GM18508 (cell line): ENCODE measurements around the gene TMCC1.
"Not testable (repeated sequence)": the region's sequence is repeated elsewhere in the genome, so short reads cannot be mapped to it uniquely, and the experiment has no call there.

ENCODE experiments used
- ATAC-seq: cut with Tn5 transposase; IDR thresholded peaks from one replicate; pipeline ENCODE4 v1.9.1; 2021; ENCODE audit warnings: moderate number of reproducible peaks; ENCODE audit not compliant: insufficient read depth, unreplicated experiment

TMCC1 gene

GRCh38 chr3:129694228-129694627 lies 199.3 kb downstream of the TMCC1 start:
- ATAC-seq: no peak

DNA sequence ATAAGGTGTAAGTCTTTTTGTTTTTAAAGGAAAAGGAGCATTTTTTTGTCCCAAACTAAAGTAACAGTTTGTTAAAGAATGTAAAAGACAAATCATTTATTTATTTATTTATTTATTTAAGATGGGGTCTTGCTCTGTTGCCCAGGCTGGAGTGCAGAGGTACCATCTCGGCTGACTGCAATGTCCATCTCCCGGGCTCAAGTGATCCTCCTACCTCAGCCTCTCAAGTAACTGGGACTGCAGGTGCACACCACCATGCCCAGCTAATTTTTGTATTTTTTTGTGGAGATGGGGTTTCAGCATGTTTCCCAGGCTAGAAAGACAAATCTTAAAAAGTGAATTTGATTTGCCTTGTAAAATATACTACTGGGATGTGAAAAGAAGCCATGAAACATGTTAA lies 200.8 kb downstream of the TMCC1 start:
- ATAC-seq: no peak

GRCh38 chr3:129690963-129691362 lies 202.5 kb downstream of the TMCC1 start:
- no peak for ATAC-seq

DNA sequence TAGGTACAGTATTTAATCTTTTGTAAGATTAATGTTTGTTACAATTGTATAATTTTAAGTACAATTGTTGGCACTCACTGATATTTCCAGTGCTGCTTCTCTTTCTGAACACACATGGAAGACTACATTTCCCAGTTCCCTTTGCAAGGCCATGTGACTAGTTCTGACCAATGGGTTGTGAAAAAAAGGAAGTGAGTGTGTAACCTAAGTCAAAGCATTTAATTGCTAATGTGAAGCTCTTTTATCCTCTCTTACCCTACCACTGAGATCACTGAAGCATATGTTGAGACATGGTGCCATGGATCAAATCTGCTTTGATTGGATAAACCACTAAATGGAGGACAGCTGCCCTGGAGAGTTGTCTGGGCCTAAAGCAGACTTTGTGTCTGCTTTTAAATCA lies 203.1 kb downstream of the TMCC1 start:
- ATAC-seq: peak; percentile 79

DNA sequence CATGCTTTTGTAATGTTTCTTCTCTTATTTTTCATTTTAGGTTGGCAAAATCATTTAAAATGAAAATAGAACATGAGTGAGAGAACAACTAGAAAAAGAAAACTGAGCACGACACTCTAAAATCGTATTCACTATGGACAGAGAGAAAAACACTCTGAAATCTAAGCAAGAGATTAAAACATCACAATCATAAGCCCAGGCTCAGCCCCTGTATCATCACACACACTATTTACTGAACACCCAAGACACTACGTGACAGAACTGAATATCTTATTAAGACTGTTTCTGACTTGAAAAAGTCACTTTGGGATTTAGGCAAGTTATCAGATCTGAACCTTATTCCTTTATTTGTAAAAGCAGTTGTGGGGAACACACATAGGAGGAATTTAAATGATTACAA lies 204.5 kb downstream of the TMCC1 start:
- no peak for ATAC-seq

GRCh38 chr3:129688271-129688895 lies 205.1 kb downstream of the TMCC1 start:
- no peak for ATAC-seq

DNA sequence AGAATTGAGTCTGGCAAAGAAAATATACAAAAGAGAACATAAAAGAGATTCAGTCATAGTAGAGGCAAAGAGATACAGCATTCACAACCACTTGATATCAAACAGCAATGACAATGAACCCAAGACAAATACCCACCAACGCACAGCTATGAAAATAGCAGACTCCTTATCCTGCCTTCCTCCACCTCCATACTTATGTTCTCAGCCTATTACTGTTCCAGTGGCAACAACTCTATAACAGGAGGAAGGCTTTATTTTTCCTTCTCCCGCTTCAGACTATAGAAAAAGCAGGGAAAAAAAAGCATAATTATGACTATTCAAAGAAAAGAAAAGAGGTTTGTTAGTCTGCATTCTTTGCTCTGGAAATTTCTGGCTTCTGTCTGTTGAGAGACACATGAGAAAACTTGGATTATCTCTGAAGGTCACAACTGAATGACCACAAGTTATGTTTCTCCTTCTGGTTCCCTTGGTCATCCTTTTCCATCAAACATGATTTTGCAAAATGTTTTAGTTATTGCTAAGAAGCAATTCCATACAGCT lies 205.9 kb downstream of the TMCC1 start:
- ATAC-seq: no peak

DNA sequence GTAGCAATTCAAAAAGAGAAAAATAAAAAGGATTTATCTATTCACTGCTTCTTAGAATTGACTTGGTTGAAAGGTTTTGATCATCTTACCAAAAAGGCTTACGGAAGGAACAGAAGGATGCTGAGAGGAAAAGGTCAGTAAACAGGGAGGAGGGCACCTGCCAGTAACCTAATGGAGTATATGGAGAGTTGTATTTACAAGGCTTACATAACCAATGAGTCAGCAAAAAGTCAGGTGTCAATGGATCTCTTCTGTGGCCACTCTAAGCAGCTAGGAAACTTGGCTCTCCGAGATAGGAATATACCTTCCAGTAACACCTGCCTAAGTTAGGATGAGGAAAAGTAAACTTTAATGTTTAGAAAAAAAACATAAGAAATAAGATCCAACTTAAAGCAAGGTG lies 206.6 kb downstream of the TMCC1 start:
- ATAC-seq: no peak

DNA sequence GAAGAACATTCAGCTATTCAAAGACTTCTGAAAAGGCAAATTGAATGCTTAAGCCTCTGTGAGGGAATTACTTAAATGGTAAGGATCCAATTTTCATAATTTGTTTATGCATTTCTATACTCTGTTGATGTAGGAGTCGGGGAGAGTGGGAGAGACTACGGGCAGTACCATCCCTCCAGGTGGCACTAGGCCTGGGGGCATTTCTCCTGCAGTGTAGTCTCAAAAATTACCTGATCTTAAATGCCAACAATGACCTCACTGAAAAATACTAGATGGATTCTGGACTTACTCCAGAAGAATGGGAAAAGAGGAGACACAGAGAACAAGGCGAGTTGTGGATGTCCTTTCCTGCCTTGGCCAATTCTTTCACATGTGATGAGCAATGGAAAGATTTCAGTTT lies 209.2 kb downstream of the TMCC1 start:
- no peak for ATAC-seq

DNA sequence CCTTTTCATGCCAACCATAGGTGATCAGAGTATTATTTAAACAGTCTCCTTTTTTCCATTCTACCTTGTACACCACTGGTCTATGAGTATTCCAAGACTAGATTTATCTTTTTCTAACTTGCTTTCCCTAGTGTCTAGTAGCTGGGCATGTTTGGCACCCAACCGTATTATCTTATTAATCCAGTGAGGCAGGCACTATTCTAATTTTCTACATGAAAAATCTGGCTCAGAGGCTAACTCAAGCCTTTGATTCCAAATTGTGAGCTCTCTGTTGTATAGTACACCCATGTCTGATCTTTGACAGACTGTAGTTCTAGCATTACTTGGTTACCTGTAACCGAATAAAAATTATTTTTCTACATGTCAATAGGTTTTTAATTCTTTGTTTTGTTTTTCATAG lies 210.3 kb downstream of the TMCC1 start:
- ATAC-seq: no peak

GRCh38 chr3:129676985-129677384 lies 216.5 kb downstream of the TMCC1 start:
- no peak for ATAC-seq

GRCh38 chr3:129674798-129675123 lies 218.8 kb downstream of the TMCC1 start:
- ATAC-seq: not testable (repeated sequence)

DNA sequence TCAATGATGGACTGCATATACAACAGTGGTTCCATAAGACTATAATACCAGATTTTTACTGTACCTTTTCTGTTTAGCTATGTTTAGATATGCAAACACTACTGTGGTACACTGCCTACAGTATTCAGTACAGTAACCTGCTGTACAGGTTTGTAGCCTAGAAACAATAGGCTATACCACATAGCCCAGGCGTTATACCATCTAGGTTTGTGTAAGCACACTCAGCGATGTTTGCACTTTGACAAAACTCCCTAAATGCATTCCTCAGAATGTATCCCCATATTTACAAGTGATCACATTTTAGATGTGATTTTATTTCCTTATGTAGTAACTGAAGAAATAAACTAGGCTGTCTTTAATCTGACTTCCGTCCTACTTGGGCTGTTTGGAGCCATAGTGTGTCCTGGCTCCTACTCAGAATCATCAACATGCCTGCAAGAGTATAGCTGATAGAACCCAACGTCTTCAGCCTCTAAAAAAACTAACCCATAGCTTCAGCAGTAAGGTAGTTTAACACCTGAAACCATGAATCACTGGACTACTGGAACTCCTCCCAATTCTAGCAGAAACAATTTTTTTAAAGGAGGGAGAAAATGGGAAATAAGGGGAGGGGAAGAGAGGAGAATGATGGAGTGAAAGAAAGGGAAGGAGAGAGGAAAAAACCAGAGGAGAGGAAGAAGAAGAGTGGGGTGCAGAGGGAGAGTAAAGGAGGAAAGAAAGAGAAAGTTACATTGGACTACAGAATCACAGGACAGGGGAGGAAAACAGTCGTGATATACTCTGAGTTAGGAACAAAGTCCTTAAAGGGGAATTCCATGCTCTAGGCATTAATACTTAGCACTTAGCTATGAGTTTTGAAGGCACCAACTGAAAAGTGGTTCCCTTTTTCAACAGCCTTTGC lies 219.4 kb downstream of the TMCC1 start:
- no peak for ATAC-seq

GRCh38 chr3:129673012-129673411 lies 220.5 kb downstream of the TMCC1 start:
- no peak for ATAC-seq

DNA sequence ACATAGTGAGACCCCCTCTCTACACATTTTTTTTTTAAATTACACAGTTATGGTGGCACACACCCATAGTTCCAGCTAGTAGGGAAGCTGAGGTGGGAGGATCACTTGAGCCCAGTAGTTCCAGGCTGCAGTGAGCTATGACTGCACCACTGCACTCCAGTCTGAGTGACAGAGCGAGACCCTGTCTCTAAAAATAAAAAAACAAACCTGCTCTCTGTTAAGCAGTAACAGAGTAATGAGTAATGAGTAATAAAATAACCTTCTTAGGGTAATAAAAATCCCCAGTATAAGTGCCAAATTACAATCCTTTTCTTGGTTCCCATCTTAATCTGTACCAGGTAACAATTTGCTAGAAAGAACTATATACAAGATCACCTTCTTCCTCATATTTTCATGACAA lies 221.1 kb downstream of the TMCC1 start:
- ATAC-seq: peak; percentile 54

DNA sequence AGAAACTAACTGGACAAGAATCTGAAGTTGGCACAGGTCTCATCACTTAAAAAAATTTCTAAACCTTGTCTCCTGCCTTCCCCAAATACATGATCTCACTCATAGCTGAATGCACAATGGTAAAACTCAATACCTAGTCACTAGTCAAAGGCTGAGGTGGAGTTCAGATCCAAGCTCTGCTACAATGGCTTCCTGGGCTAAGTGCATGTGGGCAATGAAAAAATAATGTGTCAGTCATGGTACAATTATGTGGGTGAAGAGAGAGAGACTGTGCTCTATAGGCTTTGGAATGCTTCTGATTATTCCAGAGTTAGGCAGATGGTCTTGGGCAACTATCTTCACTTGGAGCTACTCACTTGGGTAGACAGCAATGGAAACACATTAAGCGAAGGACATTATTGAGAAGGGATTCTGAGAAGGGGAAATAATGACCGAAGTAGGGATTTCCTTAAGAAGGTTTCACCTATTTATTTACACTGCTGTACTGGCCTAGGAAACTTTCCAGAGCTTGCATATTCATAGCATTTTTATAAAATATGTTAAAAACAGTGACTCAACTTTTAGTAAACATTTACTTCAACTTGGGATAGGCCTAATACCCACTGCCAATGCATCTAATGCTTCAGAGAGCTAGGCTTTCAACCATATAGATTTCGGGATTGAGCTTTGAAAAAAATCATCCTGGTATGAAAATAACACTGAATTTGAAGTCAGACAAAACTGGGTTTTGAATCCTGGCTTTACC lies 228.3 kb downstream of the TMCC1 start:
- ATAC-seq: no peak

- no peak for ATAC-seq
These were observed 229.4 kb downstream of the TMCC1 start for GRCh38 chr3:129663930-129664646.

- no peak for ATAC-seq
These were observed 230.5 kb downstream of the TMCC1 start for GRCh38 chr3:129663045-129663446.

- ATAC-seq: no peak
These were observed 231.3 kb downstream of the TMCC1 start for GRCh38 chr3:129662191-129662608.

- ATAC-seq: no peak
These were observed 231.7 kb downstream of the TMCC1 start for GRCh38 chr3:129661766-129662165.
